WTC11 (cell line): ENCODE measurements around the gene CRYBB2.
"Not testable (repeated sequence)": the region's sequence is repeated elsewhere in the genome, so short reads cannot be mapped to it uniquely, and the experiment has no call there.

Source experiments
- ATF2 ChIP-seq: sonication (generic); formaldehyde crosslinking; IDR thresholded peaks from 2 replicates; pipeline ENCODE4 v1.8.1; 2022; ENCODE audit warnings: low read depth, missing genetic modification reagents, borderline replicate concordance
- CTCF ChIP-seq: fragments of 200-600 bp; IDR thresholded peaks from 2 replicates; pipeline ENCODE4 v1.8.0; 2022; ENCODE audit warnings: antibody characterized with exemption
- ESRRA ChIP-seq: sonication (generic); formaldehyde crosslinking; IDR thresholded peaks from 2 replicates; pipeline ENCODE4 v1.8.1; 2022; ENCODE audit warnings: mild to moderate bottlenecking, missing genetic modification reagents, borderline replicate concordance
- ETV6 ChIP-seq: sonication (generic); formaldehyde crosslinking; IDR thresholded peaks from 2 replicates; pipeline ENCODE4 v1.8.1; 2022; ENCODE audit warnings: mild to moderate bottlenecking, missing genetic modification reagents
- FOXJ3 ChIP-seq: sonication (generic); formaldehyde crosslinking; IDR thresholded peaks from 2 replicates; pipeline ENCODE4 v1.9.0; 2021; ENCODE audit warnings: missing genetic modification reagents, mild to moderate bottlenecking, borderline replicate concordance
- MAX ChIP-seq: sonication (generic); formaldehyde crosslinking; IDR thresholded peaks from 2 replicates; pipeline ENCODE4 v1.8.0; 2022; ENCODE audit warnings: mild to moderate bottlenecking, missing genetic modification reagents
- NFYB ChIP-seq: sonication (generic); formaldehyde crosslinking; conservative IDR thresholded peaks from 2 replicates; pipeline ENCODE4 v1.8.0; 2022; ENCODE audit warnings: low read depth, missing genetic modification reagents
- NR3C1 ChIP-seq: sonication (generic); formaldehyde crosslinking; conservative IDR thresholded peaks from 2 replicates; pipeline ENCODE4 v1.8.1; 2023; ENCODE audit warnings: low read depth, mild to moderate bottlenecking, missing genetic modification reagents
- TCF7 ChIP-seq: sonication (generic); formaldehyde crosslinking; IDR thresholded peaks from 2 replicates; pipeline ENCODE4 v1.8.0; 2022; ENCODE audit warnings: mild to moderate bottlenecking, low read depth, missing genetic modification reagents, moderate library complexity
- TEAD4 ChIP-seq: sonication (generic); formaldehyde crosslinking; IDR thresholded peaks from 2 replicates; pipeline ENCODE4 v1.8.0; 2022; ENCODE audit warnings: mild to moderate bottlenecking, missing genetic modification reagents

GRCh38 chr22:25230760-25231159 is 11.3 kb downstream of the CRYBB2 start:
- TF ChIP-seq NFYB (CRISPR knock-in tag); ATF2 (CRISPR knock-in tag); NR3C1 (CRISPR knock-in tag); ETV6 (CRISPR knock-in tag); CTCF; MAX; ESRRA; TCF7 (CRISPR knock-in tag); FOXJ3 (CRISPR knock-in tag); TEAD4 (CRISPR knock-in tag): not testable (repeated sequence)
